ENCODE data around the gene TIMM17A.

GRCh38 chr1:201955729-201956143 lies 433 bp downstream of the TIMM17A start:
- TF ChIP-seq CTCF (IDR thresholded peaks at IDR 0.05) (no peak), POLR2A (IDR thresholded peaks at IDR 0.05) (no peak)

All from sigmoid colon (tissue), 3 donors.